T-helper 2 cell treated with Interferon-gamma antibody and Interleukin-4, amounts not matched to agents 100 ng/mL and 5 ng/mL, for 36 hours (primary cell): ENCODE measurements around the gene BRIP1. TPM values are rescaled to one million over a fixed set of nuclear protein-coding genes. Genes with fewer than 3 reads are reported as not detected.

Experiments
- intact Hi-C: fragments of 100-400 bp; cut with micrococcal nuclease; formaldehyde crosslinking; loops from one replicate; pipeline ENCODE4 v1.15.1; 2023
- total RNA-seq: library from RNA; stranded (reverse); gene quantifications from 2 replicates; pipeline ENCODE4 v1.2.3, GENCODE V29; 2022

Gene BRIP1
- total RNA-seq, 1 donor from 2014 or later, result 22.2 TPM

GRCh38 chr17:61639818-61640217, 223.5 kb downstream of the BRIP1 start:
- intact Hi-C loops, result no loop called here

- intact Hi-C loops, result no loop called here
Measured at GRCh38 chr17:61638087-61638486, 225.2 kb downstream of the BRIP1 start.

DNA sequence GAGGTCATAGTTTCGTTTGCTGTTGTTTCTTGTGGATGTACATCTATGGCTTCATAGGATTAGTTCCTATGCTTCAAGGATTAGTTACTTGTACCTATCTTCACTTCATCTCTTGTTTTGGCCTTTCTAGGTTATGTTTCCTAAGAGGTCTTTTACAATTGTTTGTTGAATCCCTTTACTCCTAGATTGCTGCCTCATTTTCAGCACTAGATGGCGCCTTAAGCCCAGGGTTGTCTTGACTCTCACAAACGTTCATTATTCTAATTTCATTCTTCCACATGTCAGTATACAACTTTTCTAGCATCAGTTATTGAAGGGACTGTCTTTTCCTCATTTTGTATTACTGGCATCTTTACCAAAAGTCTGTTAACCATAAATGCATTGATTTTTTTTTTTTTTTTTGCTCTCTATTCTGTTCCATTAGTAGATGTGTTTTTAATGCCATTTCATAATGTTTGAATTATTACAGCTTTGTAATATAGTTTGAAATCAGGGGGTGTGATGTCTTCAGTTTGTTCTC, 227.4 kb downstream of the BRIP1 start:
- intact Hi-C loops, result loop anchor here (1.0 kb wide), 3 partner anchors 201 to 473 kb away; no protein-coding TSS in a partner anchor

DNA sequence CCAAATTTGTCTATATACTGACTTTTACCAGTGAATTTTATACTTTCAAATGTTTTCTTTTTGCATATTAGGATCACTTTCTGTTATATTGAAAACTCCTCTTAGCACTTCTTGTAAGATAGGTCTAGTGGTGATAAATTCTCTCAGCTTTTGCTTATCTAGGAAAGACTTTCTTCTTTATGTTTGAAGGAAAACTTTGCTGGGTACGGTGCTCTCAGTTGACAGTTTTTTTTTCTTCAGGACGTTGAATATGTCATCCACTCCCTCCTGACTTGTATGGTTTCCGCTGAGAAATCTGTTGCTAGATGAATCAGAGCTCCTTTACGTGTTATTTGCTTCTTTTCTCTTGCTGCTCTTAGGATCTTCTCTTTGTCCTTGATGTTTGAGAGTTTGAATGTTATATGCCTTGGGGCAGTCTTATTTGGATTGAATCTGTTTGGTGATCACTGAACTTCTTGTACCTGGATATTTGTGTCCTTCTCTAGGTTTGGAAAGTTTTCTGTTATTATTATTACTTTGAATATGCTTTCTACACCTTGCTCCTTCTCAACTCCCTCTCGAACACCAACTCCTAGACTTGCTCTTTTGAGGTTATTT, 228.3 kb downstream of the BRIP1 start:
- intact Hi-C loops, result no loop called here

- intact Hi-C loops, result no loop called here
Measured at GRCh38 chr17:61634011-61634539, 229.3 kb downstream of the BRIP1 start.

DNA sequence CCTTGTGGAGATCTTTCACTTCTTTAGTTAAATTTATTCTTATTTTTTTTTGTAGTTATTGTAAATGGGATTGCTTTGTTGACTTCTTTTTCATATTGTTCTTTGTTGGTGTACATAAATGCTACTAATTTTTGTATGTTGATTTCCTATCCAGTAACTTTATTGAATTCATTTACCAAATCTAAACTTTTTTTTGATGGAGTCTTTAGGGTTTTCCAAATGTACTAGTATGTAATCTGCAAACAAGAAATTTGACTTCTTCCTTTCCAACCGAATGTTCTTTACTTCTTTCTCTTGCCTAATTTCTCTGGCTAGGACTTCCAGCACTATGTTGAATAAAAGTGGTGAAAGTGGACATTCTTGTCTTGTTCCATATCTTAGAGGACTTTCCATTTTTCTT, 230.5 kb downstream of the BRIP1 start:
- intact Hi-C loops, result no loop called here

DNA sequence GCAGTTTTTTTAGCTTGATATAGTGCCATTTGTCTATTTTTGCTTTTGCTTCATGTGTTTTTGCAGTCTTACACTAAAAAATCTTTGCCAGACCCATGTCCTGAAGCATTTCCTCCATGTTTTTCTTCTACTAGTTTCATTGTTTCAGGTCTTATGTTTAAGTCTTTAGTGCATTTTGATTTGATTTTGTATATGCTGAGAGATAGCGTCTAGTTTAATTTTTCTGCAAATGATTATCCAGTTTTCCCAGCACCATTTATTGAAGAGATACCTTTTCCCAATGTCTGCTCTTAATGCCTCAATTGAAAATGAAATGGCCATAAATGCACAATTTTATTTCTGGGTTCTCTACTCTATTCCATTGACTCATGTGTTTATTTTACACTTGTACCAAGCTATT, 231.5 kb downstream of the BRIP1 start:
- intact Hi-C loops, result no loop called here

Other genes with a start within 250 kb of the BRIP1 start
- 25.7 and 26.9 TPM in 2 replicates for gene INTS2, start 64.5 kb upstream of the BRIP1 start, total RNA-seq
- 60.7 and 62.4 TPM in 2 replicates for gene MED13, start 201.8 kb upstream of the BRIP1 start, total RNA-seq